NCI-H1048 (cell line): ENCODE data around the gene PTRHD1.

Experiments
- DNase-seq: peaks from one replicate; lab custom pipeline; 2025; lab: John Stamatoyannopoulos, UW

PTRHD1 gene

GRCh38 chr2:24756789-24757188 is 36.4 kb downstream of the PTRHD1 start:
- DNase-seq: no peak

- no peak for DNase-seq
These were observed 38.0 kb downstream of the PTRHD1 start for GRCh38 chr2:24754985-24755705.

- no peak for DNase-seq
These were observed 44.0 kb downstream of the PTRHD1 start for GRCh38 chr2:24749069-24749691.

- DNase-seq: no peak
These were observed 45.9 kb downstream of the PTRHD1 start for GRCh38 chr2:24747299-24747698.

DNA sequence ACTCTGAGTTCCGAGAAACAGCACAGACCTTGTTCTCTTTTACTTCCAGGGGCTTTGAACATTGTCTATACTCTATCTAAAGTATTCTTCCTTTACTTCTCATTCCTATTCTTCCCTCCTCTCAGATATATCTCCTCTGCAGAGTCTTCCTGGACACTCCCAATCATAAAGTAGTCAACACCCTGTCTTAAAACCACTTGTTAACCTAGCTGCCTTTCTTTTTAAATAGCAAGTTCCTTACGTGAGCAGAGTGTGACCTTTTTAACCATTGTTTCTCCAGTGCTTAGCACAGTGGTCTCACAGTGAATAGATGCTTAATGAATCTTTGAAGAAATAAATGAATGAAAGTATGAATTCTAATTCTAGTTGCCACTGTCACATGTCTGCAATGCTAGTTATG is 47.4 kb downstream of the PTRHD1 start:
- DNase-seq: no peak

DNA sequence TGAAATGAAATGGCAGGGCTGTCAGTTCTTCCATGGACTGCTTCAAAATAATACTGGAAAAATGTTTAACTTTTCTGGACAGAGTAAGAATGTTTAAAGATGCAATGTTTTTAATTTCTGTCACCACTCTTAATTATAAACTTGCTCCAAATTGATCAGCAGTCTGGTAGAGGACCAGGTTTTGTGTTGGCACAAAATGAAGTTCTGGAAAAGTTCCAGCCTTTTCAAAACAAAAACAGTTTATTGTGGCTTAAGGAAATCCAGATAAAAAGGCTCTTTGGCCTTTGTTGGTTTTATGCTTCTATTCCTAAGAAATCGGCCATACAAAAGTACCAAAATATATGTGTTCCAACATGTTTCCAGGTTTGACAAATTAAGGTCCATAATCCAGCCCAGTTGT is 48.8 kb downstream of the PTRHD1 start:
- no peak for DNase-seq

GRCh38 chr2:24743924-24744323 is 49.3 kb downstream of the PTRHD1 start:
- DNase-seq: no peak

- DNase-seq: no peak
These were observed 50.5 kb downstream of the PTRHD1 start for GRCh38 chr2:24742730-24743129.

DNA sequence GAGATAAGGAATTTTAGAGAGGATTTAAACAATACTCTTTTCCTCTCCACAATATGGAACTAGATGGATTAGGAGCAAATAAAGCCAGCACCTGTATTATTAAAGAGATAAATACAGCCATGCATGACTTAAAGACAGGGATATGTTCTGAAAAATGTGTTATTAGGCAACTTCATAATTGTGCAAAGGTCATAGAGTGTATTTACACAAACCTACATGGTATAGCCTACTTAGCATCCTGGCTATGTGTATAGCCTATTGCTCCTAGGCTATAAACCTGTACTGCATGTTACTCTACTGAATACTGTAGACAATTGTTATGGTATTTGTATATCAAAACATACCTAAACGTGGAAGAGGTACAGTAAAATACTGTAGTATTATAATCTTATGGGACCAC is 53.0 kb downstream of the PTRHD1 start:
- no peak for DNase-seq
